Neural cell (in vitro differentiated cells): ENCODE results near the gene OGFOD3. TPM values are rescaled to one million over a fixed set of nuclear protein-coding genes. Genes with fewer than 3 reads are reported as not detected.
A peak's percentile ranks its signal among the peaks of the same experiment; 100 is the strongest.

Experiments used
- H2AFZ ChIP-seq: fragments of 200-600, 300-800 bp; sonication (generic), shearing (Covaris generic); 2 replicates; pipeline ENCODE4 v1.6.0; 2014; ENCODE audit warnings: low read depth, mild to moderate bottlenecking, antibody characterized with exemption, low read length, moderate library complexity
- H3F3A ChIP-seq: fragments of 200-600 bp; shearing (Covaris generic); 2 replicates; pipeline ENCODE4 v1.6.1; 2016; ENCODE audit warnings: mild to moderate bottlenecking, moderate library complexity, mixed read lengths, antibody characterized with exemption, low read length; ENCODE audit not compliant: insufficient read depth, poor library complexity, severe bottlenecking
- H3K27ac ChIP-seq: fragments of 200-600, 300-800 bp; sonication (generic), shearing (Covaris generic); 2 replicates; pipeline ENCODE4 v1.5.1; 2014; ENCODE audit warnings: mild to moderate bottlenecking, low read length, moderate library complexity
- H3K27me3 ChIP-seq: fragments of 300-800, 200-600 bp; sonication (generic), shearing (Covaris generic); 2 replicates; pipeline ENCODE4 v1.6.0; 2014; ENCODE audit warnings: mild to moderate bottlenecking, low read depth, low read length, moderate library complexity; ENCODE audit not compliant: insufficient read depth
- H3K36me3 ChIP-seq: fragments of 300-800, 200-600 bp; sonication (generic), shearing (Covaris generic); 2 replicates; pipeline ENCODE4 v1.5.1; 2014; ENCODE audit warnings: mild to moderate bottlenecking, antibody characterized with exemption, low read length, moderate library complexity; ENCODE audit not compliant: insufficient read depth
- H3K4me2 ChIP-seq: fragments of 300-800, 200-600 bp; sonication (generic), shearing (Covaris generic); 2 replicates; pipeline ENCODE4 v1.6.0; 2014; ENCODE audit warnings: mild to moderate bottlenecking, low read length
- H3K4me3 ChIP-seq: fragments of 300-800, 200-600 bp; sonication (generic), shearing (Covaris generic); 2 replicates; pipeline ENCODE4 v1.5.1; 2014; ENCODE audit warnings: mild to moderate bottlenecking, low read length, moderate library complexity
- H3K79me2 ChIP-seq: fragments of 200-600 bp; shearing (Covaris generic); replicated peaks from 2 replicates; pipeline ENCODE4 v1.6.0; 2014; ENCODE audit warnings: mild to moderate bottlenecking, low read length, moderate library complexity; ENCODE audit not compliant: insufficient read depth
- H3K9ac ChIP-seq: fragments of 300-800, 200-600 bp; sonication (generic), shearing (Covaris generic); 2 replicates; pipeline ENCODE4 v1.6.1; 2016; ENCODE audit warnings: mild to moderate bottlenecking, low read length, mixed read lengths
- H3K9me2 ChIP-seq: fragments of 200-600 bp; shearing (Covaris generic); 2 replicates; pipeline ENCODE4 v1.6.1; 2016; ENCODE audit warnings: mild to moderate bottlenecking, low read length, mixed read lengths; ENCODE audit not compliant: insufficient read depth
- H3K9me3 ChIP-seq: fragments of 200-600, 300-800 bp; sonication (generic), shearing (Covaris generic); 2 replicates; pipeline ENCODE4 v1.6.1; 2016; ENCODE audit warnings: mild to moderate bottlenecking, mixed run types, low read length, moderate library complexity, mixed read lengths
- H4K20me1 ChIP-seq: fragments of 200-600 bp; shearing (Covaris generic); 2 replicates; pipeline ENCODE4 v1.6.1; 2016; ENCODE audit warnings: mild to moderate bottlenecking, mixed run types; ENCODE audit not compliant: insufficient read depth
- CTCF ChIP-seq: fragments of 450-650 bp; IDR thresholded peaks from 2 replicates; pipeline ENCODE4 v1.5.1; 2014; ENCODE audit warnings: antibody characterized with exemption, mild to moderate bottlenecking, moderate library complexity; ENCODE audit not compliant: poor library complexity, severe bottlenecking
- EP300 ChIP-seq: fragments of 450-650 bp; conservative IDR thresholded peaks from 2 replicates; pipeline ENCODE4 v1.6.1; 2014; ENCODE audit warnings: antibody characterized with exemption, mild to moderate bottlenecking, moderate library complexity; ENCODE audit not compliant: poor library complexity, severe bottlenecking
- EZH2 ChIP-seq: fragments of 200-600, 300-800 bp; shearing (Covaris generic), sonication (generic); IDR thresholded peaks from 2 replicates; pipeline ENCODE4 v1.6.1; 2014; ENCODE audit warnings: antibody characterized with exemption, low read length, borderline replicate concordance, mild to moderate bottlenecking; ENCODE audit not compliant: insufficient read depth, poor library complexity, severe bottlenecking
- MXI1 ChIP-seq: fragments of 450-650 bp; conservative IDR thresholded peaks from 2 replicates; pipeline ENCODE4 v1.6.1; 2014; ENCODE audit warnings: antibody characterized with exemption, mild to moderate bottlenecking; ENCODE audit not compliant: poor library complexity, severe bottlenecking
- POLR2AphosphoS5 ChIP-seq: IDR thresholded peaks from 2 replicates; pipeline ENCODE4 v1.6.1; 2012
- RAD21 ChIP-seq: fragments of 450-650 bp; conservative IDR thresholded peaks from 2 replicates; pipeline ENCODE4 v1.6.1; 2014; ENCODE audit warnings: antibody characterized with exemption, mild to moderate bottlenecking, moderate library complexity
- REST ChIP-seq: IDR thresholded peaks from 2 replicates; pipeline ENCODE4 v1.6.1; 2012; ENCODE audit warnings: borderline replicate concordance
- SMC3 ChIP-seq: fragments of 450-650 bp; conservative IDR thresholded peaks from 2 replicates; pipeline ENCODE4 v1.6.1; 2014; ENCODE audit warnings: antibody characterized with exemption, mild to moderate bottlenecking, moderate library complexity; ENCODE audit not compliant: poor library complexity
- TAF1 ChIP-seq: IDR thresholded peaks from 2 replicates; pipeline ENCODE4 v1.6.1; 2012; ENCODE audit warnings: low read depth
- polyA plus RNA-seq: library from polyadenylated mRNA; depleted of rRNA; stranded (reverse); fragments of >200 nt; gene quantifications from 2 replicates; pipeline ENCODE4 v1.2.3, GENCODE V29; 2014

Gene OGFOD3
- polyA plus RNA-seq, 1 donor from 2014 or later: 22.6 TPM

GRCh38 chr17:82449883-82450356, 31.5 kb upstream of the OGFOD3 start:
- H3K27me3 ChIP-seq: no peaks in the 10 kb centered on the region
- TF ChIP-seq REST (no peak), RAD21 (no peak), SMC3 (no peak), EZH2 (no peak), CTCF (no peak), POLR2AphosphoS5 (no peak), EP300 (no peak)
- no peaks in the 10 kb centered on the region for H3K36me3 ChIP-seq
- peak overlapping the region; percentile 35 for H3K4me2 ChIP-seq
- H3K9me2 ChIP-seq: no peaks in the 10 kb centered on the region
- no peaks in the 10 kb centered on the region for H3F3A ChIP-seq
- H2AFZ ChIP-seq: no peak overlapping the region
- peak overlapping the region; percentile 84 for H3K9ac ChIP-seq
- H4K20me1 ChIP-seq: no peaks in the 10 kb centered on the region
- peak overlapping the region; percentile 76 for H3K27ac ChIP-seq
- peaks cover 10% of the 10 kb centered on the region for H3K79me2 ChIP-seq
- H3K9me3 ChIP-seq: no peaks in the 10 kb centered on the region
- peak overlapping the region; percentile 86 for H3K4me3 ChIP-seq

GRCh38 chr17:82449131-82449882, 30.9 kb upstream of the OGFOD3 start:
- Histone ChIP-seq H3K27me3 (no peaks in the 10 kb centered on the region), H4K20me1 (no peaks in the 10 kb centered on the region), H3F3A (no peaks in the 10 kb centered on the region), H3K9ac (peak overlapping the region; percentile 84), H2AFZ (no peak overlapping the region), H3K36me3 (no peaks in the 10 kb centered on the region), H3K27ac (no peak overlapping the region), H3K4me2 (peak overlapping the region; percentile 35), H3K79me2 (peaks cover 10% of the 10 kb centered on the region), H3K9me3 (no peaks in the 10 kb centered on the region), H3K4me3 (peak overlapping the region; percentile 86), H3K9me2 (no peaks in the 10 kb centered on the region)
- no peak for TF ChIP-seq TAF1

GRCh38 chr17:82447876-82448275, 29.5 kb upstream of the OGFOD3 start:
- H3K9me2 ChIP-seq: no peaks in the 10 kb centered on the region

More at GRCh38 chr17:82447876-82448275, 29.5 kb upstream of the OGFOD3 start:
- Histone ChIP-seq H3K4me3 (no peak overlapping the region), H3K27ac (no peak overlapping the region), H2AFZ (no peak overlapping the region), H3K9me3 (no peaks in the 10 kb centered on the region), H3K79me2 (peaks cover 10% of the 10 kb centered on the region), H3K4me2 (no peak overlapping the region), H3K27me3 (no peaks in the 10 kb centered on the region), H4K20me1 (no peaks in the 10 kb centered on the region), H3K36me3 (no peaks in the 10 kb centered on the region), H3F3A (no peaks in the 10 kb centered on the region), H3K9ac (no peak overlapping the region)
- TF ChIP-seq RAD21 (no peak), CTCF (no peak), TAF1 (no peak), REST (no peak), POLR2AphosphoS5 (no peak), SMC3 (no peak), MXI1 (no peak)
